SK-N-SH (cell line): ENCODE data around the gene YY1. TPM values are rescaled to one million over a fixed set of nuclear protein-coding genes. Genes with fewer than 3 reads are reported as not detected.

Experiments used
- CTCF ChIA-PET: fragments of 300-600, 350-600 bp; formaldehyde crosslinking; extraction: SDS; loops from one replicate; lab custom pipeline; 2021; lab: Yijun Ruan, JAX
- POLR2A ChIA-PET: fragments of 350-600 bp; sonication (Branson Sonifier 250); formaldehyde crosslinking; extraction: SDS; loops from one replicate; lab custom pipeline; 2020; ENCODE audit warnings: antibody characterized with exemption, inconsistent platforms; lab: Yijun Ruan, JAX
- DNase-seq: peaks from one replicate; pipeline ENCODE4 v3.0.0; 2012
- H2AFZ ChIP-seq: fragments of 200-600 bp; sonication (generic); 2 replicates; pipeline ENCODE4 v1.8.1; 2016; ENCODE audit warnings: antibody characterized with exemption, mild to moderate bottlenecking, low read depth
- H3F3A ChIP-seq: fragments of 200-600 bp; sonication (generic); replicated peaks from 2 replicates; pipeline ENCODE3; 2016; ENCODE audit warnings: antibody characterized with exemption, mild to moderate bottlenecking; ENCODE audit not compliant: insufficient read depth
- H3K27ac ChIP-seq, 2 experiments: fragments of 200-500 bp in 1 of 2; fragments of 200-600 bp in 1 of 2; sonication (Bioruptor generic) in 1 of 2; sonication (generic), shearing (Covaris generic) in 1 of 2; 2 replicates each; pipeline versions ENCODE4 v1.5.1 to v1.6.1; 2014 to 2016; ENCODE audit warnings: low read depth in 2 of 2, inconsistent platforms in 1 of 2, low read length in 1 of 2, mild to moderate bottlenecking in 1 of 2, mixed read lengths in 1 of 2
- H3K27me3 ChIP-seq: fragments of 200-600 bp; sonication (generic), shearing (Covaris generic); 2 replicates; pipeline ENCODE4 v1.6.1; 2016; ENCODE audit warnings: mixed run types; ENCODE audit not compliant: insufficient read depth
- H3K36me3 ChIP-seq, 2 experiments: fragments of 200-500 bp in 1 of 2; fragments of 200-600 bp in 1 of 2; sonication (Bioruptor generic) in 1 of 2; sonication (generic) in 1 of 2; replicated peaks in 1 of 2; 2 replicates each; pipeline versions ENCODE3 to v1.5.1; 2014 to 2016; ENCODE audit warnings: low read length in 1 of 2, mild to moderate bottlenecking in 1 of 2; ENCODE audit not compliant: insufficient read depth in 2 of 2, control insufficient read depth in 1 of 2
- H3K4me1 ChIP-seq, 2 experiments: fragments of 200-500 bp in 1 of 2; fragments of 200-600 bp in 1 of 2; sonication (Bioruptor generic) in 1 of 2; sonication (generic), shearing (Covaris generic) in 1 of 2; 2 replicates each; pipeline versions ENCODE4 v1.5.1 to v1.6.1; 2014 to 2016; ENCODE audit warnings: low read depth in 1 of 2, low read length in 1 of 2, mixed run types in 1 of 2; ENCODE audit not compliant: insufficient read depth in 2 of 2, control insufficient read depth in 1 of 2
- H3K4me2 ChIP-seq: fragments of 200-600 bp; sonication (generic), shearing (Covaris generic); 2 replicates; pipeline ENCODE4 v1.6.1; 2017; ENCODE audit warnings: mixed run types
- H3K4me3 ChIP-seq, 2 experiments: fragments of 200-500 bp in 1 of 2; fragments of 200-600 bp in 1 of 2; sonication (Bioruptor generic) in 1 of 2; sonication (generic), shearing (Covaris generic) in 1 of 2; 2 replicates each; pipeline versions ENCODE4 v1.5.1 to v1.8.1; 2014 to 2016; ENCODE audit warnings: low read depth in 2 of 2, inconsistent platforms in 1 of 2, low read length in 1 of 2, mild to moderate bottlenecking in 1 of 2, mixed read lengths in 1 of 2, moderate library complexity in 1 of 2
- H3K79me2 ChIP-seq: fragments of 200-600 bp; sonication (generic); 2 replicates; pipeline ENCODE4 v1.8.1; 2017; ENCODE audit warnings: mild to moderate bottlenecking; ENCODE audit not compliant: insufficient read depth
- H3K9ac ChIP-seq: fragments of 200-600 bp; sonication (generic); 2 replicates; pipeline ENCODE4 v1.6.1; 2017; ENCODE audit warnings: mixed run types
- H3K9me2 ChIP-seq: fragments of 200-600 bp; sonication (generic); 2 replicates; pipeline ENCODE4 v1.6.1; 2017; ENCODE audit warnings: mixed run types
- H3K9me3 ChIP-seq: fragments of 200-600 bp; sonication (generic); 2 replicates; pipeline ENCODE4 v1.6.1; 2017; ENCODE audit warnings: mixed run types, mild to moderate bottlenecking, moderate library complexity
- H4K20me1 ChIP-seq: fragments of 200-600 bp; sonication (generic); 2 replicates; pipeline ENCODE4 v1.6.1; 2017; ENCODE audit warnings: mild to moderate bottlenecking, mixed run types; ENCODE audit not compliant: insufficient read depth
- CHD2 ChIP-seq: fragments of 150-350 bp; IDR thresholded peaks from 2 replicates; pipeline ENCODE4 v1.6.1; 2018; ENCODE audit warnings: low read length; ENCODE audit not compliant: partially characterized antibody
- ELF1 ChIP-seq: IDR thresholded peaks from 2 replicates; pipeline ENCODE4 v1.4.0; 2012
- EP300 ChIP-seq, 2 experiments: IDR thresholded peaks; 2 replicates each; pipeline versions ENCODE4 v1.4.0 to v1.6.1; 2012; ENCODE audit warnings: borderline replicate concordance in 1 of 2, low read depth in 1 of 2, low read length in 1 of 2
- FOXJ3 ChIP-seq: sonication (generic); formaldehyde crosslinking; IDR thresholded peaks from 2 replicates; pipeline ENCODE4 v1.5.1; 2020; ENCODE audit warnings: mild to moderate bottlenecking, missing genetic modification reagents
- GABPA ChIP-seq: IDR thresholded peaks from 2 replicates; pipeline ENCODE4 v1.4.0; 2012; ENCODE audit warnings: low read depth, mild to moderate bottlenecking
- GATA2 ChIP-seq: sonication (generic); formaldehyde crosslinking; IDR thresholded peaks from 2 replicates; pipeline ENCODE4 v1.5.0; 2020; ENCODE audit warnings: mild to moderate bottlenecking, missing genetic modification reagents
- IRF3 ChIP-seq: fragments of 150-350 bp; IDR thresholded peaks from 2 replicates; pipeline ENCODE4 v1.6.1; 2016; ENCODE audit warnings: mild to moderate bottlenecking, low read depth, low read length
- JUND ChIP-seq: IDR thresholded peaks from 2 replicates; pipeline ENCODE4 v1.4.0; 2012
- MAX ChIP-seq: IDR thresholded peaks from 2 replicates; pipeline ENCODE4 v1.4.0; 2012; ENCODE audit warnings: low read depth
- MXI1 ChIP-seq: IDR thresholded peaks from 2 replicates; pipeline ENCODE4 v1.6.1; 2012; ENCODE audit warnings: mild to moderate bottlenecking, low read depth, low read length, improper control_type of control experiment
- PBX3 ChIP-seq: IDR thresholded peaks from 2 replicates; pipeline ENCODE4; 2012
- POLR2AphosphoS5 ChIP-seq: IDR thresholded peaks from 2 replicates; pipeline ENCODE4 v1.6.1; 2012; ENCODE audit warnings: low read depth, low read length
- RCOR1 ChIP-seq: fragments of 150-350 bp; IDR thresholded peaks from 2 replicates; pipeline ENCODE4 v1.6.1; 2017; ENCODE audit warnings: antibody characterized with exemption, low read length
- REST ChIP-seq: IDR thresholded peaks from 2 replicates; pipeline ENCODE4 v1.6.1; 2012; ENCODE audit warnings: mild to moderate bottlenecking, low read depth, low read length, moderate library complexity
- RFX5 ChIP-seq: IDR thresholded peaks from 2 replicates; pipeline ENCODE4 v1.6.1; 2012; ENCODE audit warnings: mild to moderate bottlenecking, improper control_type of control experiment, low read length
- SMC3 ChIP-seq: IDR thresholded peaks from 2 replicates; pipeline ENCODE4 v1.6.1; 2012; ENCODE audit warnings: low read depth, low read length, improper control_type of control experiment
- TCF12 ChIP-seq: IDR thresholded peaks from 2 replicates; pipeline ENCODE4 v1.4.0; 2012
- USF1 ChIP-seq: IDR thresholded peaks from 2 replicates; pipeline ENCODE4 v1.4.0; 2012; ENCODE audit warnings: low read depth, borderline replicate concordance
- USF2 ChIP-seq: fragments of 150-350 bp; IDR thresholded peaks from 2 replicates; pipeline ENCODE4 v1.6.1; 2017; ENCODE audit warnings: antibody characterized with exemption, low read length, low read depth, borderline replicate concordance
- WGBS: methylation state at CpG from one replicate; pipeline ENCODE4 v1.1.6; 2017; ENCODE audit warnings: low lambda C conversion rate; 5-methylcytosine and 5-hydroxymethylcytosine counted together
- polyA plus RNA-seq, 3 experiments: library from polyadenylated mRNA; depleted of rRNA; stranded (reverse); fragments of >200 nt; gene quantifications; 2 replicates each; pipeline ENCODE4 v1.2.3, GENCODE V29; 2012

The YY1 gene
- polyA plus RNA-seq, 1 of the 3 experiments (the other 2 are of a cell fraction), result 18.1 TPM

- Histone ChIP-seq H2AFZ (no peak overlapping the region), H3K9ac (no peak overlapping the region), H3K9me3 (no peaks in the 10 kb centered on the region)
- POLR2A ChIA-PET, result no interaction called here
- TF ChIP-seq FOXJ3 (CRISPR knock-in tag) (no peak), TCF12 (no peak), JUND (no peak), EP300 (IDR thresholded peaks at IDR 0.05; ENCODE audit: borderline replicate concordance in 1 of 2, low read depth in 1 of 2, low read length in 1 of 2) (no peak), ELF1 (no peak), IRF3 (no peak), SMC3 (no peak), POLR2AphosphoS5 (no peak), MXI1 (no peak), REST (no peak), RCOR1 (no peak), RFX5 (no peak), CHD2 (no peak), USF2 (no peak), MAX (no peak), GABPA (no peak), PBX3 (no peak), GATA2 (no peak), USF1 (no peak)
- TF ChIP-seq, all 33 proteins: peak for 0
- Histone ChIP-seq H3K4me2 (peak overlapping the region; percentile 95; the same call in 1 of the 2 replicates), H3K4me3 (no peak overlapping the region), H3K9me2 (no peaks in the 10 kb centered on the region), H3K27me3 (no peaks in the 10 kb centered on the region), H3K79me2 (peaks cover 25% of the 10 kb centered on the region), H3K36me3 (peaks cover 5 to 9% of the 10 kb centered on the region in 2 experiments), H3F3A (peaks cover 3% of the 10 kb centered on the region), H3K4me1 (peaks cover under 1 to 21% of the 10 kb centered on the region in 2 experiments; a peak in 2 of 4 replicates), H3K27ac (peak overlapping the region in 1 of 2 experiments; percentile 3; a peak in 1 of 4 replicates), H4K20me1 (peaks cover 17% of the 10 kb centered on the region)
- CTCF ChIA-PET, result interaction anchor here (0.7 to 5.6 kb wide), 16 partner anchors 11 to 101 kb away, joined by 3 to 58 read pairs (median 8); no protein-coding TSS in a partner anchor
- WGBS, result 82% methylated on average over 25 of the region's 26 CpGs
- peak; percentile 34 for DNase-seq
Measured at GRCh38 chr14:100283984-100284881, 45.3 kb downstream of the YY1 start.
